ENCODE data around the gene LRRFIP1. TPM values are rescaled to one million over a fixed set of nuclear protein-coding genes. Genes with fewer than 3 reads are reported as not detected.

Gene LRRFIP1
- 47.5 and 48.2 TPM in 2 replicates for polyA plus RNA-seq

GRCh38 chr2:237627441-237628246 is at the start of gene LRRFIP1:
Gene LRRFIP1, plus strand, starts transcription at chr2:237627587. Its CDS starts 58 bp downstream, at chr2:237627645.

GRCh38 chr2:237590272-237591140 is 36.9 kb upstream of the LRRFIP1 start, which contains the start of gene RAB17:
Gene RAB17, minus strand, starts transcription at chr2:237590734. Its CDS starts 4,580 bp downstream, at chr2:237586154.

GRCh38 chr2:237798236-237799059 is 171.1 kb downstream of the LRRFIP1 start, which contains the start of gene RBM44:
Gene RBM44, plus strand, starts transcription at chr2:237798779. Its CDS starts 14,831 bp downstream, at chr2:237813610.

Other genes starting within 250 kb of the LRRFIP1 start
- gene COL6A3, start 213.4 kb upstream of the LRRFIP1 start, polyA plus RNA-seq: 0.03 TPM in 1 of 2 replicates, not detected in the other
- not detected in 2 replicates for gene MLPH, start 140.3 kb upstream of the LRRFIP1 start, polyA plus RNA-seq
- gene PRLH, start 61.0 kb upstream of the LRRFIP1 start, polyA plus RNA-seq: not detected in 2 replicates
- gene RAB17, start 36.9 kb upstream of the LRRFIP1 start, polyA plus RNA-seq: not detected in 2 replicates
- gene RBM44, start 171.2 kb downstream of the LRRFIP1 start, polyA plus RNA-seq: 0.35 and 0.52 TPM in 2 replicates
- gene RAMP1, start 232.0 kb downstream of the LRRFIP1 start, polyA plus RNA-seq: 23.2 and 38.6 TPM in 2 replicates

All from Purkinje cell (primary cell).